GM19035 (cell line): Measurements from ENCODE around the gene LZTS3.
"Not testable (repeated sequence)": the region's sequence is repeated elsewhere in the genome, so short reads cannot be mapped to it uniquely, and the experiment has no call there.

Source experiments
- ATAC-seq: cut with Tn5 transposase; IDR thresholded peaks from one replicate; pipeline ENCODE4 v1.9.1; 2021; ENCODE audit not compliant: unreplicated experiment

Gene LZTS3

GRCh38 chr20:3193806-3194616 lies 20.7 kb upstream of the LZTS3 start:
- ATAC-seq: no peak

- ATAC-seq: no peak
Measured at GRCh38 chr20:3192226-3193015, 19.1 kb upstream of the LZTS3 start.

- ATAC-seq: no peak
Measured at GRCh38 chr20:3190681-3191111, 17.3 kb upstream of the LZTS3 start.

GRCh38 chr20:3189561-3190131 lies 16.3 kb upstream of the LZTS3 start:
- no peak for ATAC-seq

GRCh38 chr20:3188823-3189413 lies 15.6 kb upstream of the LZTS3 start:
- ATAC-seq: no peak

DNA sequence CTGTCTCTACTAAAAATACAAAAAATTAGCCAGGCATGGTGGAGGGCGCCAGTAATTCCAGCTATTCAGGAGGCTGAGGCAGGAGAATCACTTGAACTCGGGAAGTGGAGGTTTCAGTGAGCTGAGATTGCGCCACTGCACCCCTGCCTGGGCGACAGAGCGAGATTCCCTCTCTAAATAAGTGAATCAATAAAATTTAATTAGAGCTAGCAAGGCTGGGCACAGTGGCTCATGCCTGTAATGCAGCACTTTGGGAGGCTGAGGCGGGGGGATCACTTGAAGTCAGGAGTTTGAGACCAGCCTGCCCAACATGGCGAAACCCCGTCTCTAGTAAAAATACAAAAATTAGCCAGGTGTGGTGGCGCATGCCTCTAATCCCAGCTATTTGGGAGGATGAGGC lies 14.5 kb upstream of the LZTS3 start:
- not testable (repeated sequence) for ATAC-seq

DNA sequence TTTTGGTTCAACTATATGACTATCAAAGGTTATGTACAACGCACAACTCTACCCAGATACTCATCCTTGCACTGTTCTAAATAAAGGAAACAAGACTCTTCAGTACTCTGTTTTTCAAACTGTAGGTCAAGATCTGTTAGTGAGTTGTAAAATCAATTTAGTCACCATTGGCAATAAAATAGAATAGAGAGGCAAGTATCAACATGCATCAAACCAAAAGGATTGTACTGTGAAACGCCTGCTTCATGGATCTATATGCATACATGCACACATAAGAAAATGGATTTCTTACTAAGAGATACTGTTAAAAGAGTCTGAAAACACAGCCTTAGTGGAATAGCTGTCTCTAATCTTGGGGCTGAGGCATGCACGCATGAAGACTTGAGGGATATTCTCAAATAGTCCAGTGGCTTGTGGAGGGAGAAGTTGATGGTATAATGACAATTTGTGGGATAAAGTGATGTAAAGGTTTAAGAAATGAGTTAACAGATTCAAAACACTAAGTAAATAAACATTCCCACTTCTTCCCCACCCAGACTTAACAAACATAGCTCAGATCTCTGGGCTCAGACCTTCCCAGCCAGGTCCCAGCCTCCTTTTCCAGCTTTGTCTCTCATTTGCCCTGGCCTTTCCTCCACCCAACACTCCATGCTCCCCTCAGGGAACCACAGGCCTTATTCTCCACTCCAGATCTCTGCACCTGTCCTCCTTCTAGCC lies 10.7 kb upstream of the LZTS3 start:
- no peak for ATAC-seq

DNA sequence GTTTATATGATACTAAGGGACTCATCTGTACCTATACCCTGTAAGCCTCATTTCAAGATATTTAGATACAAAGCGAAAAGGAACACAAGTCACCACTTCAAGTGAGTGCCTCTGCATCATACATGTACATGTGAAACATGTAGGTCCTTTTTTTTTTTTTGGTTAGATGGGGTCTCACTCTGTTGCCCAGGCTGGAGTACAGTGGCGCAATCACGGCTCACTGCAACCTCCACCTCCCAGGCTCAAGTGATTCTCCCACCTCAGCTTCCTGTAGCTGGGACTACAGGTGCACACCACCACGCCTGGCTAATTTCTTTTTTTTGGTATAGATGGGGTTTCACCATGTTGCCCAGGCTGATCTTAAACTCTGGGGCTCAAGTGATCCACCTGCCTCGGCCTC lies 9.1 kb upstream of the LZTS3 start:
- ATAC-seq: not testable (repeated sequence)

DNA sequence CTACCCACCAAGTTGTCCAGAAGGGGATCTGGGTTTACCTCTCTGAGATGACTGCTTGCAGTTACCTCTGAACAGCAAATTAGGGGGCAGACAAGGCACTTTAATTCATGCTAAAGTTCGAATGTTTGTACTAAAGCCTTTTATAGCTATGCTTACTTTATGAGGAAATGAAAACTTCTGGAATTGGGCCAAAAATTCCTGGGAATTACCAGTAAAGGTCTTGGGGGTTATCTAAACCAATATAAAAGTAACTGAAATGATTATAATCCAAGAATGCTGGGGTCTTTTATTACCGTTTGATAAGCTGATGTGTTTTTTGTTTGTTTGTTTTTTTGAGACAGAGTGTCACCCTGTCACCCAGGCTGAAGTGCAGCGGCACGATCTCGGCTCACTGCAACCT lies 7.9 kb upstream of the LZTS3 start:
- no peak for ATAC-seq

DNA sequence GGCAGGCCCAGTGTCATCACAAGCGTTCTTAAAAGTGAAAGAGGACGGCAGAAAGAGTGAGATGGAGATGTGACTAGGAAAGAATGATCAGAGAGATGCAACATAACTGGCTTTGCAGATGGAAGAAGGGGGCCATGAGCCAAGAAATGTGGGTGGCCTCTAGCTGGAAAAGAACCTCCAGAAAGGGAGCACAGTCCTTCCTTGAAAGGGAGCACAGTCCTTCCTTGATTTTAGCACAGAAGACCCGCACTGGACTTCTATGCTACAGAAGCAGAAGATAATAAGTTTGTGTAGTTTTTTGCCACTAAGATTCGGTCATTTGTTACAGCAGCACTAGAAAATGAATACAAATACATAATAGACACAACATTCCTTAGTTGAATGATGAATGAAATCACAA lies 7.0 kb upstream of the LZTS3 start:
- no peak for ATAC-seq

DNA sequence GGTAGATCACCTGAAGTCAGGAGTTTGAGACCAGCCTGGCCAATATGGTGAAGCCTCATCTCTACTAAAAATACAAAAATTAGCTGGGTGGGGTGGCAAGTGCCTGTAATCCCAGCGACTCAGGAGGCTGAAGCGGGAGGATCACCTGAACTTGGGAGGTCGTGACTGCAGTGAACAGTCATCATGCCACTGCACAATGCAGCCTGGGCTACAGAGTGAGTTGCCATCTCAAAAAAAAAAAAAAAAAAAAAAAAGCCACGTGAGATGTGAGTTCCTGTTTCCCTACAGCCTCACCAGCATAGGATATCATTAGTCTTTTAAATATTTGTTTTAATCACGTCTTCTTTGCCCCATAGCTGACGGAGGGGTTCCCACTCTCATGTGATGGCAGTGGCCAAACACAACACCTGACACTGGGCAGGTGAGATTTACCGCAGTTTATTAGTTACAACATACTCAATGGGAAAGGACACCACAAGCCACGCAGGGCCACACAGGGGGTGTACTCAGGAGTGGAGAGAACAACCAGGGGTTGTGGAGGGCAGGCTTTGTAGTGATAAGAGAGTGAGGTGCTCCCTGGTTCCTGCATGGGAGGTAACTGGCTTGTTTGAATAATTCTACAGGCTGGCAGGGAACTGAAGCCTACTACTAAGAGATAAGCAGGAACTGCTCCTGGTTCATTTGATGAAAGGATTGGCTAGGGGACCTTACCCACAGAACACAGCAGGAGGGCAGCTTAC lies 4.6 kb upstream of the LZTS3 start:
- no peak for ATAC-seq

DNA sequence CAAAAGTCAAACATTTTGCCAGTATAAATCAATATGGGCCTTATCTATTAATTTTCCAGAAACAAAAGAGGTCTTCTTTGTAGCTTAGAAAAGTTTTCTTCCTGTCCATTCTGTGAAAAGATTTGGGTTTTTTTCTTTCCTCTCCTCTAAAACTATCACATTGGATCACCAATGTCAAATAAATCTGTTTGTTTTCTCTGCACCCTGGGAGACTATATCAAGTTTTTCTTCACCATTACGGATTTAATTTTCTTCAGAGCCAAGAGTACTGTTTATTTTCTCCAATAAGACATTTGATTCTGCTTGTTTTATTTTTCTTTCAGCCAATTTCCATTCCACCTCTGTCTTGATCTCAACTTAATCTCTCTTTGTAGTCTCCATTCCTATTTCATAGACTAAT lies 1.9 kb upstream of the LZTS3 start:
- no peak for ATAC-seq

- ATAC-seq: no peak
Measured at GRCh38 chr20:3174442-3175261, 1.3 kb upstream of the LZTS3 start.

DNA sequence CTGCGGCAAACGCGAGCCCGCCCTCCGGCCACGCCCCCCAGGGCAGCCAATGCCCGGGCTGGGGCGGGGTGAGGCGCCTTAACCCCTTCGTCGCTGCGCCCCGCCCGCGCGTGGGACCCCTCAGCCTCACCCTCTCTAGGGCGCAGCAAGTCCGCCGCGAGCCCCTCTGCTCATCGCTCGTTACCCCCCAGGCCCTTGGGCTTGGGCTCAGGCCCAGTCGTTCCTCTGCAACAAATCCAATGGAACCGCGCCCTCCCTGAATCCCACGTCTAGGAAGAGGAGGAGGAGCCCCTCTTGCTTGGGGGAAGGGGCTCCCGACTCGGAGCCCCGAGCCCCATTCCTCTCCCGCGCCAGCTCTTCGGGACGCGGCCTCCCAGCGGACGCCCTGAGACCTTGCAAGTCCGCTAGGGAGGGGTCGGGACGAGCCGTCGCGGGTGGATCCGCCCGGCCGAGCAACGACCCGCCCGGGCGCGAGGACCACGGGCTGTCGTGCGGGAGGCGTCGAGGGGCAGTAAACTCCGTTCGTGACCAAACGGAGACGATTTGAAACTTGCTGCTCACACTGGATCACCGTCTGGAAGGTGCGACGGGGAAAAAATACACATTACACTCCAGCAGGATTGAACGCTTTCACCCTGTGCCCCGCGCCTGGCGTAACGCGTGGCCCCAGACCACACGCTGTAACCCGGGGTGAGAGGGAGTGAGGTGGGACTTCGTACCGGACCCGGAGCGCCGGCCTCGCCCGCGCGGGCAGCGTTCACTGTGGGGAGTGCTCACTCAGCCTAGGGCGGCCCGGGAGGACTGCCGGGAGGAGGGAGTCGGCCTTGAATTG lies 477 bp upstream of the LZTS3 start:
- ATAC-seq: peak; percentile 86

DNA sequence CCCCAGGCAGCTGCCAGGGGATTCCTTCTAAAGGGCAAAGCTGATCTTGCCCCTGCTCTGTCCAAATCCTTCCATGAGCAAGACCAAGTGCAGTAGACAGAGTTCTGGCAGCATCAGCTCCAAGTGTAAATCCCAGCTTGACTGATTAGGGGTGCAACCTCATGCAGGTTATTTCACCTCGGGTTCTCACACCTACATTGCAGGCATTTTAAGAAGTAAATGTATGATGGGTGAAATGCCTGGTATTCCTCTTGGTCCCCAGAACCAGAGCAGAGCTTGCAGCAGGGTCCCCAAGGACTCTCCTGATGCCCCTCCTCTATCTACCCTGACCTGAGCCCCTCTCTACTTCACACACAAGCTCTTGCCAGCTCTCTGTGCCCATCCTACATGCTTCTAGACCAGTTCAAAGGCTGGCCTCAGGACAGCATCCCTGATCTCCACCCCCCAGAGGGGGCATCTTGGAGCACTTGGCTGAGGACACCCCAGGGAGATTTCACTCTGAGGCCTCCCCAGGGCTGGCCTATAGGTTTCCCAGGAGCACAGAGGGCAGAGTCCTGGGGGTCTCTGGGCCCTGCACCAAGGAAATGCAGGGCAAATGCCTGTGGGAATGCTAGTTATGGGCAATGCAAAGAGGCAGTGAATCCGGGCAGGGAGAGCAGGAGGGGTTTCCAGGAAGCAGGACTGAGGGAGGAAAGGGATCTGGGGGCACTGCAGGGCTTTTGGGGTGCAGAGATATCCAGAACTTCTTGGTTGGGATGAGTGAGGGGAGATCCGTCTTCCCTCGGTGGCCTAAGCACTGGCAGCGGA lies 1.0 kb downstream of the LZTS3 start:
- no peak for ATAC-seq

DNA sequence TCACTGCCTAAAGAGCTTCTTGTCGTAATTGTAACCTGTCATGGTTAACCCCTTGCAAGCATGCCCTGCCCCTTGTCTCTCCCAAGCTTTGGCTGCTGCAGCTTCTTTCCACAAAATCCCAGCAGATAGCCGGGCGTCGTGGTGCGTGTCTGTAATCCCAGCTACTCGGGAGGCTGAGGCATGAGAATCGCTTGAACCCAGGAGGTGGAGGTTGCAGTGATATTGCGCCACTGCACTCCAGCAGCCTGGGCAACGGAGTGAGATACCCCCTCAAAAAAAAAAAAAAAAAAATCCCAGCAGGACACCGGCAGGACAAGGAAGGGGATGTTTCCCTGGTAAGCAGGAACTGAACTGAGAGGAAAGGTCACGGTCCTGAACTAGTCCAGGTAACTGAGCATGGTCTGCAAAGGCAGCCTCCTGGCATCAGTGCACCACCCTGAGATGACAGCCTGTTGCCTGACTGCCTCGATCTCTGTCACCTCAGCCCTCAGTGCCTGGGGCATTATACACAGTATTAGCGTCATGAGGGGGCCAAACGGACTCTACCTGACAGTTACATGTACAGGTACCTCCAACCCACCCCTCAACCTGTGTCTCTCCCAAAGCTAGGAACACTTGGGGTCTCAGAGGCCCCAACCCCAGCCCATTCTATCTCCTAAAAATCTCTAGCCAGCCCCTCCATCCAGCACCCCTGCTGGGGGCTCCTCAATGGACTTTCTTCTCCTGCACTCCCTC lies 1.8 kb downstream of the LZTS3 start:
- ATAC-seq: no peak
